ENCODE measurements around the gene NOL3.

Gene NOL3

GRCh38 chr16:67183627-67184452 lies 13.5 kb downstream of the NOL3 start, which contains the start of gene MATCAP1:
TSS of gene MATCAP1 (minus strand) at chr16:67183963. CDS start at chr16:67180610, 3,353 bp downstream.
- Histone ChIP-seq H3K9me3 (ENCODE audit: low read length) (no peaks in the 10 kb centered on the region), H3K4me1 (ENCODE audit: insufficient read depth, low read length) (peaks cover 23% of the 10 kb centered on the region), H3K27me3 (ENCODE audit: insufficient read depth, low read length) (no peaks in the 10 kb centered on the region), H2AFZ (ENCODE audit: low read depth, low read length) (peak within 1 kb of the TSS; percentile 91), H3K4me3 (ENCODE audit: low read length) (peak within 1 kb of the TSS; percentile 59), H3K36me3 (ENCODE audit: insufficient read depth, low read length) (peaks cover 8% of the 10 kb centered on the region)

DNA sequence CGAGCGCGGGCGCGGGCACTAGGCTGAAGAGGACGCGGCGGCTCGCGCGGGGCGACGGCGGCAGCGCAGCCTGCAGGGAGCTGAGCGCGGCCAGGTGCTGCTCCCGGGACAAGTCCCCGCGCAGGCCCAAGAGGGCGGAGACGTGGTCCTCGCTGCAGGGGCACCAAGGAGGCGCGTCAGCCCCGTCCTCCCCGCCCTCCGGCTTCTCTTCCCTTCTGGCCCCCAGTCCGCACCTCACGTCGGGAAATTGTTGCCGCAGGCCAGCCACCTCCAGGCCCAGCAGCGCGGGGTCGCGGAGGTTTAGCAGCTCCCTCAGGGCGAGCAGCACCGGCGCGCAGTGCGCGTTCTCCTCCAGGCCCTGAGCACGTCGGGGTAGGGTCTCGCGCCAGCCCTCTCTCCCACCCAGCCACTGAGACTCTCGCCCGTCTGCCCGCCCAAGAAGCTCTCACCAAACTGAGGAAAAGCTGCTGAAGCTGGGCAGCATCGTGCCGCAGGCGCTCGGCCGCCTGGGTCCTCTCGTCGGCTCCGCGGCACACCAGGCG lies 14.2 kb downstream of the NOL3 start:
- Histone ChIP-seq H3K27me3 (ENCODE audit: insufficient read depth, low read length) (no peaks in the 10 kb centered on the region), H3K36me3 (ENCODE audit: insufficient read depth, low read length) (peaks cover 6% of the 10 kb centered on the region), H3K9me3 (ENCODE audit: low read length) (no peaks in the 10 kb centered on the region), H3K4me3 (ENCODE audit: low read length) (peak overlapping the region; percentile 59), H3K4me1 (ENCODE audit: insufficient read depth, low read length) (peaks cover 23% of the 10 kb centered on the region), H2AFZ (ENCODE audit: low read depth, low read length) (peak overlapping the region; percentile 91)

DNA sequence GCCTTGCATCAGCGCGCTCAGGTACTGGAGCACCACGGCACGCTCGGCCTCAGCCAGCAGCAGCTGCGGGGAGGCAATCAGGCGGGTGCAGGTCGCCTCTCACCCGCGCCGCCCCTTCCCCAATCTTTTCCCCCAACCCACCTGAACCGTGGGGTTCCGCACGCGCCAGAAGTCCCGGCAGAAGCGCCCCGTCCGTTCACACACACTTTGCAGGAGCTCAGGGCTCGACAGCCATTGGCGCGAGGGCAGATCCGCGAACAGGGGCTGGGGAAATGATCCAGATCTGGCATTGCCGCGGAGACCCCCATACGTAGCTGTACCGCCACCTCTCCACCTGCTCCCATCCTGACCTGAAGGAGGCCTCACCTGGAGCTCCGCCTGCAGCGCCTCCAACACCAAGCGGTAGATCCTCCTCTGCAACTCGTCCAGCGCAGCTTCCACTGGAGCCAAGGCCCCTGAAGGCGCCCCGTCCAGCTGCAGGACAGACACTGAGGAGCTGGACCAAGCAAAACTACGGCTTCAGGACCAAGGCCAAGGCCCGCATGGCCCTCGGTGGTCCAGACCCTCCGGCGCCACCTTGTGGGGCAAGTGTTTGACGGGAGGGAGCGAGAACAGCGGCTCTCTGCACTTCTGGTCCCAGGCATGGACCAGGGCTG lies 14.8 kb downstream of the NOL3 start:
- Histone ChIP-seq H3K4me3 (ENCODE audit: low read length) (peak overlapping the region; percentile 59), H3K27me3 (ENCODE audit: insufficient read depth, low read length) (no peaks in the 10 kb centered on the region), H3K36me3 (ENCODE audit: insufficient read depth, low read length) (peaks cover under 1% of the 10 kb centered on the region), H3K9me3 (ENCODE audit: low read length) (no peaks in the 10 kb centered on the region), H2AFZ (ENCODE audit: low read depth, low read length) (no peak overlapping the region), H3K4me1 (ENCODE audit: insufficient read depth, low read length) (peaks cover 23% of the 10 kb centered on the region)

DNA sequence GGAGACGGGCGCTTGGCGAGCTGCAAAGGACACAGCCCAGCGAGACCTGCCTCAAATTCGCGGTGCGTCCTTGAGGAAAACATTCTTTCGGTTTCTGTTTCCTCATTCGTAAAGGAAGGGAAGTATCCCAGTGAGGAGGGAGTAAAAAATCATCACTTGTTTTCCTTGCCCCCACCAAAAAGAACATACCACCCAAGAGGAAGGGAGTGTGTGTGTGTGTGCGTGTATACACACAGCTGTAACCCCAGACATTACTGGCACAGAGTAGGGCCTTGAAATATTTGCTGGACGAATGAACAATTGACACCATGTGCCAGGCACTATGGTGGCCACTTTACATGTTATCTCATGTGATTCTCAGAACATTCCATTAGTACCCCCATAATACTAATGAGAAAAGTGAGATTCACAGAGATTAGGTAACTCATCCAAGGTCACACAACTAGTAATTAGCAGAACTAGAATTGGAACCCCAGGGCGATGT lies 15.4 kb downstream of the NOL3 start:
- Histone ChIP-seq H3K4me1 (ENCODE audit: insufficient read depth, low read length) (peaks cover 23% of the 10 kb centered on the region), H3K27me3 (ENCODE audit: insufficient read depth, low read length) (no peaks in the 10 kb centered on the region), H3K4me3 (ENCODE audit: low read length) (no peak overlapping the region), H3K36me3 (ENCODE audit: insufficient read depth, low read length) (no peaks in the 10 kb centered on the region), H2AFZ (ENCODE audit: low read depth, low read length) (no peak overlapping the region), H3K9me3 (ENCODE audit: low read length) (no peaks in the 10 kb centered on the region)

GRCh38 chr16:67186550-67186950 lies 16.2 kb downstream of the NOL3 start:
- no peaks in the 10 kb centered on the region for H3K27me3 ChIP-seq (ENCODE audit: insufficient read depth, low read length)
- H2AFZ ChIP-seq (ENCODE audit: low read depth, low read length), result no peak overlapping the region
- no peaks in the 10 kb centered on the region for H3K9me3 ChIP-seq (ENCODE audit: low read length)
- H3K4me3 ChIP-seq (ENCODE audit: low read length), result no peak overlapping the region
- peaks cover 25% of the 10 kb centered on the region for H3K4me1 ChIP-seq (ENCODE audit: insufficient read depth, low read length)
- H3K36me3 ChIP-seq (ENCODE audit: insufficient read depth, low read length), result no peaks in the 10 kb centered on the region

DNA sequence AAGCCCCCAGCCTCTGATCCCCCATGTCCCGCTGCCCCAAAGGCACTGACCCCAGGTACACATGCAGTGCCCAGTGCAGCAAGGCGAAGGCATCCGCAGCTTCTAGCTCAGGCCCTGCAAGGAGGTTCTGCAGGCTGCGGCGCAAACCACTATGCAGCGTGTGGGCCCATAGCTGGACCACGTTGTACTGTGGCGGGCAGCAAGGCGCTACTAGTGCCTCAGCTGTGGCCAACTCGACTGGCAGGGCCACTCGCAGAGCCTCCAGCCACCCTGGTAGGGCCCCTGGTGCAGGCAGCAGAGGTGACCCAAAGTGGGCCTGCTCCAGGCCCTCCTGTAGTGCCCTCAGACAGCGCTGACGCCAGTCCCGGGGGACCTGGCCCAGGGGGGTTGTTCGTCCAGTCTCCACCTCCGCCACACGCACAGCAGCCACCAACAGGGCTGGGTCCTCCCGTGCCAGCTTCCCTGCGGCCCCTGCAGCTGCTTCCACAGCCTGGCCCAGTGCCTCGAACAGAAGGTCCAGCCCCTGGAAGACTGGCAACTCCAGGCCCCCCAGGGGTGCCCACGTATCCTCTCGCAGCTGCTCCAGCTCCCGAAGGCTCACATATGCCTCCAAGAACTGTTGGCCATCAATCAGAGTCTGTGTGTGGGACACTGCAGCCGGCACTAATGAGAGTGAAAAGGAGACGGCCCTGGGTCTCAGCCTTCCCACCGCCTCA lies 17.0 kb downstream of the NOL3 start:
- Histone ChIP-seq H3K9me3 (ENCODE audit: low read length) (no peaks in the 10 kb centered on the region), H2AFZ (ENCODE audit: low read depth, low read length) (no peak overlapping the region), H3K4me3 (ENCODE audit: low read length) (no peak overlapping the region), H3K27me3 (ENCODE audit: insufficient read depth, low read length) (no peaks in the 10 kb centered on the region), H3K4me1 (ENCODE audit: insufficient read depth, low read length) (peaks cover 25% of the 10 kb centered on the region), H3K36me3 (ENCODE audit: insufficient read depth, low read length) (no peaks in the 10 kb centered on the region)

- Histone ChIP-seq H3K4me3 (ENCODE audit: low read length) (no peak overlapping the region), H3K9me3 (ENCODE audit: low read length) (no peaks in the 10 kb centered on the region), H3K27me3 (ENCODE audit: insufficient read depth, low read length) (no peaks in the 10 kb centered on the region), H3K4me1 (ENCODE audit: insufficient read depth, low read length) (peaks cover 24% of the 10 kb centered on the region), H3K36me3 (ENCODE audit: insufficient read depth, low read length) (no peaks in the 10 kb centered on the region), H2AFZ (ENCODE audit: low read depth, low read length) (no peak overlapping the region)
These were observed 18.0 kb downstream of the NOL3 start for GRCh38 chr16:67188323-67188722.

DNA sequence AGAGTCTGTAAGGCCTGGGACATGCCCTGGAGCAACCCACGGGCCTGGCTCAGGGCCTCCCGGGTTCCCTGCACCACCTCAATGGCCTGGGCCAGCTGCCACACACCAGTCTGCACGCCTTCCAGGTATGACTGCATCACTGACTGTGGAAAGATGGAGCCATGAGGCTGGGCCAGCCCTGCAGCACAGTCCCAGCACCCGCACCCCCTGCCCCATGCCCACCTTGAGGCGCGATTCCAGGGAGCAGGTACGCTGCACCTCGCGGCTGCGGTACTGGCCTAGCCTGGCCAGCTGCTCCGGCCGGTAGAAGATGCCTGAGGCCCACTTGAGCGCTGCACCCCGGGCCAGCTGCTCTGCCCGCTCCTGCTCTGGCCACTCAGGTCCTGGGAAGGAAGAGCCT lies 18.5 kb downstream of the NOL3 start:
- Histone ChIP-seq H2AFZ (ENCODE audit: low read depth, low read length) (no peak overlapping the region), H3K36me3 (ENCODE audit: insufficient read depth, low read length) (peaks cover 3% of the 10 kb centered on the region), H3K4me1 (ENCODE audit: insufficient read depth, low read length) (peaks cover 28% of the 10 kb centered on the region), H3K9me3 (ENCODE audit: low read length) (no peaks in the 10 kb centered on the region), H3K27me3 (ENCODE audit: insufficient read depth, low read length) (no peaks in the 10 kb centered on the region), H3K4me3 (ENCODE audit: low read length) (no peak overlapping the region)

DNA sequence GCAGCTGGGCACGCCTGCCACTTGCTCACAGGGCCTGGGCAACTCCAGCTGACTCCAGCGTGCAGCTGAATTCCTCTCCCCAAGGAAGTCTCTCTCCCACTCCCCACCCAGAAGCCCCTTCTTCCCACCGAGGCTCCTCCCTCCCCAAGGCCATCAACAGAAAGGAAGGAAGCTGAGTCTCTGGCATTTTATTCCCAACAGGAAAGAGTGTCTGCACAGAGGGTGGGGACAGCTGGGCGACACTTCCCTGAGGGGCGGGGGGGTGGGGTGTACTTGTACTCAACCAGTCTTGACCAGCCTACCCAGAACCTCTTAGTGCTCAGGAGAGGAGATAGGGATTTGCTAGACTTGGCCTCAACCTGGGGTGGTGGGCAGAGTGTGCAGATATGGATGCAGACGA lies 19.7 kb downstream of the NOL3 start, which contains the start of gene EXOC3L1:
TSS of gene EXOC3L1 (minus strand) at position 96 of the 400 bp plus-strand sequence. CDS start 460 bp downstream, outside the sequence.
- Histone ChIP-seq H3K36me3 (ENCODE audit: insufficient read depth, low read length) (peaks cover 15% of the 10 kb centered on the region), H3K4me1 (ENCODE audit: insufficient read depth, low read length) (peaks cover 22% of the 10 kb centered on the region), H3K27me3 (ENCODE audit: insufficient read depth, low read length) (no peaks in the 10 kb centered on the region), H3K4me3 (ENCODE audit: low read length) (no peak within 1 kb of the TSS), H2AFZ (ENCODE audit: low read depth, low read length) (no peak within 1 kb of the TSS), H3K9me3 (ENCODE audit: low read length) (no peaks in the 10 kb centered on the region)

- H3K36me3 ChIP-seq (ENCODE audit: insufficient read depth, low read length), result peaks cover 22% of the 10 kb centered on the region
- no peak overlapping the region for H3K4me3 ChIP-seq (ENCODE audit: low read length)
- no peaks in the 10 kb centered on the region for H3K27me3 ChIP-seq (ENCODE audit: insufficient read depth, low read length)
- no peaks in the 10 kb centered on the region for H3K9me3 ChIP-seq (ENCODE audit: low read length)
- peaks cover 19% of the 10 kb centered on the region for H3K4me1 ChIP-seq (ENCODE audit: insufficient read depth, low read length)
- no peak overlapping the region for H2AFZ ChIP-seq (ENCODE audit: low read depth, low read length)
These were observed 20.4 kb downstream of the NOL3 start for GRCh38 chr16:67190448-67191399.

DNA sequence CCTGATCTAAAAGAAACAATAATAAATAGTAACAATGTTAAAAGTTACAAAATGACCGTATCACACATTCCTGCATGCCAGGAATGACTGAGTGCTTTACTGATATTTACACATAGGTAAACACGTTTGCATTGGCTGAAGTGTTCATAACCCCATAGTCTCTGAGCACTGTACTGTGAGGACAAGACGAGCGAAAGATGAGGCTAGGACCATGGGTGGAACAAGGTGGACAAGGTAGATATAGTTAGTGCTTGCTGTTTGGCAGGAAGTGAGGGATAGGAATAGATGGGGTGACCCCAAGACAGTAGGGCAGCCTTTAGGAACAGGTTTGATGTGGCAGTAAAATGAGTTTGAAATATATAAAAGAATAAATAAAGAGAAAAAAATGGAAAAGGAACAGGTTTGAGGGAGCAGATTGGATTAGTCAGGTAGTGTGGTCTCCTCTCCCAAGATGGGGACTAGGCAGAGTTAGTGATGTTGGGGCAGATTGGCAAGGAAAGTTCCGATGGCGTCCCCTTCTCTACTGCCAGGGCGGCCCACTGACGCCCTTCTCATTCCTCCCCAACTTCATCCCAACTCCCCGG lies 21.2 kb downstream of the NOL3 start:
- H3K9me3 ChIP-seq (ENCODE audit: low read length), result no peaks in the 10 kb centered on the region
- H3K36me3 ChIP-seq (ENCODE audit: insufficient read depth, low read length), result peaks cover 30% of the 10 kb centered on the region
- peaks cover 19% of the 10 kb centered on the region for H3K4me1 ChIP-seq (ENCODE audit: insufficient read depth, low read length)
- no peak overlapping the region for H2AFZ ChIP-seq (ENCODE audit: low read depth, low read length)
- no peaks in the 10 kb centered on the region for H3K27me3 ChIP-seq (ENCODE audit: insufficient read depth, low read length)
- H3K4me3 ChIP-seq (ENCODE audit: low read length), result peak overlapping the region; percentile 94
